HepG2 (cell line): Measurements from ENCODE around the gene DACT2. TPM values are rescaled to one million over a fixed set of nuclear protein-coding genes. Genes with fewer than 3 reads are reported as not detected.

Experiments used
- CHD2 ChIP-seq: IDR thresholded peaks from 2 replicates; pipeline ENCODE4 v1.6.1; 2011; ENCODE audit warnings: low read depth, low read length, improper control_type of control experiment
- DMAP1 ChIP-seq: IDR thresholded peaks from 2 replicates; pipeline ENCODE4 v1.6.1; 2016
- FLYWCH1 ChIP-seq: sonication (generic); formaldehyde crosslinking; IDR thresholded peaks from 2 replicates; pipeline ENCODE4 v1.8.1; 2023; ENCODE audit warnings: mild to moderate bottlenecking, missing genetic modification reagents
- GATAD2A ChIP-seq: IDR thresholded peaks from 2 replicates; pipeline ENCODE4 v1.6.1; 2016
- HHEX ChIP-seq: IDR thresholded peaks from 2 replicates; pipeline ENCODE4 v1.6.1; 2016; ENCODE audit warnings: control low read depth
- IKZF1 ChIP-seq: fragments of 450-650 bp; IDR thresholded peaks from 2 replicates; pipeline ENCODE4 v1.7.1; 2016
- SSRP1 ChIP-seq: IDR thresholded peaks from 2 replicates; pipeline ENCODE4 v1.6.1; 2016; ENCODE audit warnings: control low read depth
- ZC3H4 ChIP-seq: sonication (generic); formaldehyde crosslinking; IDR thresholded peaks from 2 replicates; pipeline ENCODE4 v1.4.0; 2020; ENCODE audit warnings: missing genetic modification reagents, borderline replicate concordance
- ZFP36L1 ChIP-seq: sonication (generic); formaldehyde crosslinking; IDR thresholded peaks from 2 replicates; pipeline ENCODE4 v1.8.0; 2022; ENCODE audit warnings: mild to moderate bottlenecking, missing genetic modification reagents, moderate library complexity
- ZNF234 ChIP-seq: sonication (generic); formaldehyde crosslinking; conservative IDR thresholded peaks from 2 replicates; pipeline ENCODE4 v1.5.1; 2020; ENCODE audit warnings: mild to moderate bottlenecking, missing genetic modification reagents
- ZNF772 ChIP-seq: sonication (generic); formaldehyde crosslinking; IDR thresholded peaks from 2 replicates; pipeline ENCODE4 v1.5.0; 2020; ENCODE audit warnings: mild to moderate bottlenecking, missing genetic modification reagents
- polyA plus RNA-seq, 8 experiments: library from polyadenylated mRNA; depleted of rRNA in 3 of 8; stranded (reverse) in 7 of 8; unstranded in 1 of 8; fragments of >200 nt; fragmentation: Illumina TruSeq in 4 of 8; extraction: Trizol in 4 of 8; gene quantifications; 2 replicates each; pipeline versions ENCODE4 v1.2.1 to v1.2.3, GENCODE V29; 2011 to 2016; ENCODE audit warnings: low read depth in 4 of 8, missing spikeins in 1 of 8, mixed read lengths in 1 of 8; ENCODE audit not compliant: insufficient read depth in 1 of 8
- total RNA-seq, 5 experiments: library from RNA; depleted of rRNA; stranded (reverse); fragments of >200 nt; fragmentation: Illumina TruSeq; extraction: Trizol; gene quantifications; 2 replicates each; pipeline ENCODE4 v1.2.3, GENCODE V29; 2016; ENCODE audit warnings: low read depth in 1 of 5
- TF ChIP-seq, protein P1 (sequence below): sonication (generic); formaldehyde crosslinking; IDR thresholded peaks from 2 replicates; pipeline ENCODE4; 2020; ENCODE audit warnings: missing genetic modification reagents, mild to moderate bottlenecking, borderline replicate concordance
- TF ChIP-seq, protein P2 (sequence below): sonication (generic); formaldehyde crosslinking; IDR thresholded peaks from 2 replicates; pipeline ENCODE4 v1.4.0; 2020; ENCODE audit warnings: missing genetic modification reagents
- TF ChIP-seq, protein P3 (sequence below): IDR thresholded peaks from 2 replicates; pipeline ENCODE4 v1.6.1; 2016; ENCODE audit warnings: low read depth, borderline replicate concordance
- TF ChIP-seq, protein P4 (sequence below): sonication (generic); formaldehyde crosslinking; conservative IDR thresholded peaks from 2 replicates; pipeline ENCODE4 v1.5.0; 2020; ENCODE audit warnings: missing genetic modification reagents
- TF ChIP-seq, protein P5 (sequence below): sonication (generic); formaldehyde crosslinking; IDR thresholded peaks from 2 replicates; pipeline ENCODE4 v1.8.0; 2022; ENCODE audit warnings: missing genetic modification reagents, mild to moderate bottlenecking, inconsistent platforms, borderline replicate concordance
- TF ChIP-seq, protein P6 (sequence below), 2 experiments: sonication (generic) in 1 of 2; formaldehyde crosslinking in 1 of 2; IDR thresholded peaks; 2 replicates each; pipeline versions ENCODE4 v1.4.0 to v1.6.1; 2016 to 2020; ENCODE audit warnings: borderline replicate concordance in 1 of 2, low read depth in 1 of 2, mild to moderate bottlenecking in 1 of 2, missing genetic modification reagents in 1 of 2

The DACT2 gene
- total and polyA plus RNA-seq, 2 of the 13 experiments (the other 11 are each of a cell fraction or from before 2014, with no cell fraction given): 0.15 TPM; not detected in 1

DNA sequence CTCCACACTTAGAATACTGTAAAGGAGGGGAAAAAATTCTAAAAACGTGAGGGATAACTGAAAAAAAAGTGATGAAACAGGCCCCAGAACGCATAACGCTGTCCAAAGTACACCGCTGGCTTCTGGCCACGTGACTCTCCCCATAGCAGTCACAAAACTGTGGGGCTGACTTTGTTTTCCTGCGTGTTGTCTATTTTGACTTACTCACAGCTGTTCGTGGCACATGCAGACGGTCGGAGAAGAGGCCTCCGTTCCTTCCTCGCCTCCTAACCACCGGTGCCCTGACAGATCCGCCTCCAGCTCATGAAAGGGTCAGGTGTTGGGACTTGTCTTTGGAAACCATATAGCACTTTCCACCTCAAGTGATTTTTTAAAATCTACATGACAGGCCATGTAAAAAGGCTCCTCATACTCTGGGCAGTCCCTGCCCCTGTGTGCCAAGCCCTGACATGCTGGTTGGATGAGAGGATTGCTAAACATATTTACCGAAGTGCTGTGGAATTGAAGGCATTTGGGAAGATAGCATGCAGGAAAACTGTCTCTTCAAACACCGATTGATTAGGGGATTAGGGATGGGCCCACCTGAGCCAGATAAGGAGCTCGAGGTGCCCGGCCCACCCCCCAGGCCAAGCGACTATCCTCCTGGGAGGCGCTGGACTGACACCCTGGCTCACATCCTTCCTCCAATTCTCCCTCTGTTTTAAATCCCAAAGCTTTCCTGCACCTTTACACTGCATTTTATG is 54.8 kb downstream of the DACT2 start (continued):
- TF ChIP-seq, protein P1, sequence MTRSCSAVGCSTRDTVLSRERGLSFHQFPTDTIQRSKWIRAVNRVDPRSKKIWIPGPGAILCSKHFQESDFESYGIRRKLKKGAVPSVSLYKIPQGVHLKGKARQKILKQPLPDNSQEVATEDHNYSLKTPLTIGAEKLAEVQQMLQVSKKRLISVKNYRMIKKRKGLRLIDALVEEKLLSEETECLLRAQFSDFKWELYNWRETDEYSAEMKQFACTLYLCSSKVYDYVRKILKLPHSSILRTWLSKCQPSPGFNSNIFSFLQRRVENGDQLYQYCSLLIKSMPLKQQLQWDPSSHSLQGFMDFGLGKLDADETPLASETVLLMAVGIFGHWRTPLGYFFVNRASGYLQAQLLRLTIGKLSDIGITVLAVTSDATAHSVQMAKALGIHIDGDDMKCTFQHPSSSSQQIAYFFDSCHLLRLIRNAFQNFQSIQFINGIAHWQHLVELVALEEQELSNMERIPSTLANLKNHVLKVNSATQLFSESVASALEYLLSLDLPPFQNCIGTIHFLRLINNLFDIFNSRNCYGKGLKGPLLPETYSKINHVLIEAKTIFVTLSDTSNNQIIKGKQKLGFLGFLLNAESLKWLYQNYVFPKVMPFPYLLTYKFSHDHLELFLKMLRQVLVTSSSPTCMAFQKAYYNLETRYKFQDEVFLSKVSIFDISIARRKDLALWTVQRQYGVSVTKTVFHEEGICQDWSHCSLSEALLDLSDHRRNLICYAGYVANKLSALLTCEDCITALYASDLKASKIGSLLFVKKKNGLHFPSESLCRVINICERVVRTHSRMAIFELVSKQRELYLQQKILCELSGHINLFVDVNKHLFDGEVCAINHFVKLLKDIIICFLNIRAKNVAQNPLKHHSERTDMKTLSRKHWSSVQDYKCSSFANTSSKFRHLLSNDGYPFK (CRISPR knock-in tag): peak; percentile 53; the same call in 1 of the 2 replicates
- TF ChIP-seq, protein P2, sequence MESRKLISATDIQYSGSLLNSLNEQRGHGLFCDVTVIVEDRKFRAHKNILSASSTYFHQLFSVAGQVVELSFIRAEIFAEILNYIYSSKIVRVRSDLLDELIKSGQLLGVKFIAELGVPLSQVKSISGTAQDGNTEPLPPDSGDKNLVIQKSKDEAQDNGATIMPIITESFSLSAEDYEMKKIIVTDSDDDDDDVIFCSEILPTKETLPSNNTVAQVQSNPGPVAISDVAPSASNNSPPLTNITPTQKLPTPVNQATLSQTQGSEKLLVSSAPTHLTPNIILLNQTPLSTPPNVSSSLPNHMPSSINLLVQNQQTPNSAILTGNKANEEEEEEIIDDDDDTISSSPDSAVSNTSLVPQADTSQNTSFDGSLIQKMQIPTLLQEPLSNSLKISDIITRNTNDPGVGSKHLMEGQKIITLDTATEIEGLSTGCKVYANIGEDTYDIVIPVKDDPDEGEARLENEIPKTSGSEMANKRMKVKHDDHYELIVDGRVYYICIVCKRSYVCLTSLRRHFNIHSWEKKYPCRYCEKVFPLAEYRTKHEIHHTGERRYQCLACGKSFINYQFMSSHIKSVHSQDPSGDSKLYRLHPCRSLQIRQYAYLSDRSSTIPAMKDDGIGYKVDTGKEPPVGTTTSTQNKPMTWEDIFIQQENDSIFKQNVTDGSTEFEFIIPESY (CRISPR knock-in tag): no peak
- TF ChIP-seq, protein P3, sequence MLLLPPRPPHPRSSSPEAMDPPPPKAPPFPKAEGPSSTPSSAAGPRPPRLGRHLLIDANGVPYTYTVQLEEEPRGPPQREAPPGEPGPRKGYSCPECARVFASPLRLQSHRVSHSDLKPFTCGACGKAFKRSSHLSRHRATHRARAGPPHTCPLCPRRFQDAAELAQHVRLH (CRISPR knock-in tag): no peak
- no peak for TF ChIP-seq CHD2
- TF ChIP-seq, protein P4, sequence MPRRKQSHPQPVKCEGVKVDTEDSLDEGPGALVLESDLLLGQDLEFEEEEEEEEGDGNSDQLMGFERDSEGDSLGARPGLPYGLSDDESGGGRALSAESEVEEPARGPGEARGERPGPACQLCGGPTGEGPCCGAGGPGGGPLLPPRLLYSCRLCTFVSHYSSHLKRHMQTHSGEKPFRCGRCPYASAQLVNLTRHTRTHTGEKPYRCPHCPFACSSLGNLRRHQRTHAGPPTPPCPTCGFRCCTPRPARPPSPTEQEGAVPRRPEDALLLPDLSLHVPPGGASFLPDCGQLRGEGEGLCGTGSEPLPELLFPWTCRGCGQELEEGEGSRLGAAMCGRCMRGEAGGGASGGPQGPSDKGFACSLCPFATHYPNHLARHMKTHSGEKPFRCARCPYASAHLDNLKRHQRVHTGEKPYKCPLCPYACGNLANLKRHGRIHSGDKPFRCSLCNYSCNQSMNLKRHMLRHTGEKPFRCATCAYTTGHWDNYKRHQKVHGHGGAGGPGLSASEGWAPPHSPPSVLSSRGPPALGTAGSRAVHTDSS (CRISPR knock-in tag): no peak
- TF ChIP-seq, protein P5, sequence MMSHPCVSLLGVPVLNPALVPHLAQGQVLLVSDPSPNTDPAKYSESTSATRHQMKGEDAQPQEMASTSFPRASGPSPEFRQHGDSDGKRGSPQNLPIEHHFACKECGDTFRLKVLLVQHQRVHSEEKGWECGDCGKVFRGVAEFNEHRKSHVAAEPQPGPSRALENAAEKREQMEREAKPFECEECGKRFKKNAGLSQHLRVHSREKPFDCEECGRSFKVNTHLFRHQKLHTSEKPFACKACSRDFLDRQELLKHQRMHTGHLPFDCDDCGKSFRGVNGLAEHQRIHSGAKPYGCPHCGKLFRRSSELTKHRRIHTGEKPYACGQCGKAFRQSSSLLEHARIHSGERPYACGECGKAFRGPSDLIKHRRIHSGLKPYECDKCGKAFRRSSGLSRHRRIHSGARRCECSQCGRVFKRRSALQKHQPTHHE (CRISPR knock-in tag): no peak
- TF ChIP-seq ZNF234 (CRISPR knock-in tag): no peak
- TF ChIP-seq HHEX (CRISPR knock-in tag): peak; percentile 83
- TF ChIP-seq ZFP36L1 (CRISPR knock-in tag): no peak
- TF ChIP-seq ZNF772 (CRISPR knock-in tag): no peak; the same call in 1 of the 2 replicates
- TF ChIP-seq, protein P6, sequence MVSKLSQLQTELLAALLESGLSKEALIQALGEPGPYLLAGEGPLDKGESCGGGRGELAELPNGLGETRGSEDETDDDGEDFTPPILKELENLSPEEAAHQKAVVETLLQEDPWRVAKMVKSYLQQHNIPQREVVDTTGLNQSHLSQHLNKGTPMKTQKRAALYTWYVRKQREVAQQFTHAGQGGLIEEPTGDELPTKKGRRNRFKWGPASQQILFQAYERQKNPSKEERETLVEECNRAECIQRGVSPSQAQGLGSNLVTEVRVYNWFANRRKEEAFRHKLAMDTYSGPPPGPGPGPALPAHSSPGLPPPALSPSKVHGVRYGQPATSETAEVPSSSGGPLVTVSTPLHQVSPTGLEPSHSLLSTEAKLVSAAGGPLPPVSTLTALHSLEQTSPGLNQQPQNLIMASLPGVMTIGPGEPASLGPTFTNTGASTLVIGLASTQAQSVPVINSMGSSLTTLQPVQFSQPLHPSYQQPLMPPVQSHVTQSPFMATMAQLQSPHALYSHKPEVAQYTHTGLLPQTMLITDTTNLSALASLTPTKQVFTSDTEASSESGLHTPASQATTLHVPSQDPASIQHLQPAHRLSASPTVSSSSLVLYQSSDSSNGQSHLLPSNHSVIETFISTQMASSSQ (IDR thresholded peaks at IDR 0.05; ENCODE audit: low read depth): peak; percentile 42; the same call in 1 of the 2 replicates
- TF ChIP-seq, protein P6 (CRISPR knock-in tag; IDR thresholded peaks at IDR 0.05; ENCODE audit: borderline replicate concordance): peak; percentile 87; the same call in 1 of the 2 replicates
- peak; percentile 90; the same call in 1 of the 2 replicates for TF ChIP-seq SSRP1 (CRISPR knock-in tag)
- TF ChIP-seq IKZF1: no peak
- TF ChIP-seq GATAD2A: peak; percentile 86
- TF ChIP-seq FLYWCH1 (CRISPR knock-in tag): no peak
- TF ChIP-seq ZC3H4 (CRISPR knock-in tag): no peak
- peak; percentile 81 for TF ChIP-seq DMAP1 (CRISPR knock-in tag)
